CD1c-positive myeloid dendritic cell (primary cell): Measurements from ENCODE around the gene EID1.

ENCODE experiments used
- DNase-seq: peaks from one replicate; pipeline ENCODE4 v3.0.0-alpha.2; 2016; ENCODE audit errors: extremely low spot score

The EID1 gene

GRCh38 chr15:48868536-48868935, 9.4 kb upstream of the EID1 start:
- DNase-seq, result no peak

- DNase-seq, result no peak
These were observed 8.0 kb upstream of the EID1 start for GRCh38 chr15:48869966-48870365.

GRCh38 chr15:48871542-48871941, 6.4 kb upstream of the EID1 start:
- no peak for DNase-seq

- no peak for DNase-seq
These were observed 5.3 kb upstream of the EID1 start for GRCh38 chr15:48872632-48873031.

GRCh38 chr15:48875241-48875960, 2.5 kb upstream of the EID1 start:
- no peak for DNase-seq

- DNase-seq, result no peak
These were observed 1.9 kb upstream of the EID1 start for GRCh38 chr15:48876057-48876456.

- DNase-seq, result no peak
These were observed 2.2 kb downstream of the EID1 start for GRCh38 chr15:48880070-48880634.

GRCh38 chr15:48883699-48884098, 5.8 kb downstream of the EID1 start:
- no peak for DNase-seq

GRCh38 chr15:48887144-48887543, 9.2 kb downstream of the EID1 start:
- no peak for DNase-seq

GRCh38 chr15:48888191-48888590, 10.3 kb downstream of the EID1 start:
- no peak for DNase-seq

- no peak for DNase-seq
These were observed 10.9 kb downstream of the EID1 start for GRCh38 chr15:48888836-48889235.

GRCh38 chr15:48889925-48890324, 12.0 kb downstream of the EID1 start:
- DNase-seq, result no peak

GRCh38 chr15:48890375-48890972, 12.5 kb downstream of the EID1 start:
- no peak for DNase-seq

- DNase-seq, result no peak
These were observed 13.4 kb downstream of the EID1 start for GRCh38 chr15:48891232-48891765.

GRCh38 chr15:48893311-48893710, 15.4 kb downstream of the EID1 start:
- no peak for DNase-seq

- no peak for DNase-seq
These were observed 19.2 kb downstream of the EID1 start for GRCh38 chr15:48896869-48897814.

GRCh38 chr15:48898032-48898431, 20.1 kb downstream of the EID1 start:
- no peak for DNase-seq

- DNase-seq, result no peak
These were observed 20.5 kb downstream of the EID1 start for GRCh38 chr15:48898446-48898845.

- no peak for DNase-seq
These were observed 21.9 kb downstream of the EID1 start for GRCh38 chr15:48899793-48900192.

- no peak for DNase-seq
These were observed 26.8 kb downstream of the EID1 start for GRCh38 chr15:48904758-48905157.

GRCh38 chr15:48905216-48905615, 27.3 kb downstream of the EID1 start:
- DNase-seq, result no peak

- DNase-seq, result no peak
These were observed 27.9 kb downstream of the EID1 start for GRCh38 chr15:48905847-48906246.
